ENCODE data around the gene GPR183.

GPR183 gene

DNA sequence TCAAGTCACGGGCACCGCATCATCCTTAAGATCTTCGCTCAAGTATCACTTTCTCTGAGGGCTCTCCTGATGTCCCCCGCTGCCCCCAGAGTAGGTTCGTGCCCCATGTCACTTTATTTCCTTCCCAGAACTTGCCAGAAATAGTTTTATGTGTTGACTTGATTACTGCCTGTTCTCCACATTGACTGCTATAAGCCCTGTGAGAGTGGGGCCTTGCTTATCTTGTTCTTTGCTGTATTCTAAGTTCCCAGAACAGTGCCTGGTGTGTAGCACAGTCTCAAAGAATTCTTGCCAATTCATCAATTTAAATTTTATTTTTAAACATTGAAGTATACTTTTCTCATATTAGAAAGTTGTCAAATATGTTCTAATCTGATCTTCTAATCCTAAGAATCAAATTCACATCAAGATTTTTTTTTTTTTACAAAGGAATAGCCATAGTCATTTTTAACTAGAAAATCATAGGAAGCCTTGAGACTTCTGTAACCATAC is 32.1 kb upstream of the GPR183 start:
- DNase-seq (ENCODE audit: low read depth), result no peak

GRCh38 chr13:99335603-99336002 is 28.4 kb upstream of the GPR183 start:
- DNase-seq (ENCODE audit: low read depth), result no peak

DNA sequence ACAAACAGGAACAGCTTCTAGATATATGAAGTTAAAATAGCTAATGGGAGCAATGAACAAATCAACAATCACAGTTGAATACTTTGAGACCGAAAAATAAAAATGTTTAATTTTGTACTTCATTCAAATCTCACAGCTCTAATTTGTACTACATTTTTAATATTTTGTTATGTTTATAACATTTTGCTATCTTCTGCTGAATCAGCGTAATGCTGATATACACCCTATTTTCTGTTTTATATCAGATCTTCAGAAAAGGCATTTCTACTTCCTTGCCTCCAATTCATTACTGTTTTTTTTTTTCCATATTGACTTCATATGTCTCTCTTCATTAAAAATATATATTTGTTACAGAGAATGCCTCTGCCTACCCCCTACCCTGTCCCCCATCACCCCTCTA is 27.9 kb upstream of the GPR183 start:
- DNase-seq (ENCODE audit: low read depth), result no peak

DNA sequence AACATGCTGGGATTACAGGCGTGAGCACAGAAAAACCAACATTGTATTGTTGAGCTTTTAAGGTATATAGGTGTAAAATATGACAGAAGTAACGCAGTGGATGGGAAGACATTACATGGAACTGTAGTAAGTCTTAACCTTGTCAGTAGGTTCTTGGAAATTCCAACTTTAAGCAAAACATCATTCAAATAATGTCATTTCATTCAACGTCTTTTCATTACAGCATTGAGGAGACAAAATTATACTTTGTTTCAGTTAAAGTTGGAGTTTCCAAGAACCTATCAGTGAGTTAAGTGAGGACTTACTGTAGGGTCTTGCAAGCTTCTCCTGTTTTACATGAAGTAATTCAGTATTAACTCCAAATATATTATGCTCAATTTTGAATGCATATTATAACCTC is 27.0 kb upstream of the GPR183 start:
- no peak for DNase-seq (ENCODE audit: low read depth)

- DNase-seq (ENCODE audit: low read depth), result no peak
Measured at GRCh38 chr13:99332456-99332855, 25.3 kb upstream of the GPR183 start.

- no peak for DNase-seq (ENCODE audit: low read depth)
Measured at GRCh38 chr13:99331881-99332293, 24.7 kb upstream of the GPR183 start.

- no peak for DNase-seq (ENCODE audit: low read depth)
Measured at GRCh38 chr13:99330942-99331341, 23.7 kb upstream of the GPR183 start.

- DNase-seq (ENCODE audit: low read depth), result no peak
Measured at GRCh38 chr13:99329477-99329876, 22.3 kb upstream of the GPR183 start.

DNA sequence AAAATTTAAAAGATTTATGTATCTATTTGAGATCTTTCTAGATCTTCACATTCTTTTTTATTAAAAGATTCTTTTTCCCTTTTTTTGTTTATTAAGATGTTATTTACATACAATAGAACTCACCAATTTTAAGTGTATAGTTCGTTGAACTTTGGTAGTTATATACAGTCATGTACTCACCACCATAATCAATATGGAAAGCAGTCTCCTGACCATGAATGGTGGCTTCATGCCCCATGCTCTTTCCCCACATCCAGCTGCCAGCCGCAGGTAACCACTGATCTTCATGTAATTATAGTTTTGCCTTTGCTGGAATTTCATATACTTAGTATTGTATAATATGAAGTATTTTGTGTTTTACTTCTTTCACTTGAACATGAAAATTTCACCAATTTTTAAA is 20.6 kb upstream of the GPR183 start:
- DNase-seq (ENCODE audit: low read depth), result no peak

- DNase-seq (ENCODE audit: low read depth), result no peak
Measured at GRCh38 chr13:99327126-99327525, 19.9 kb upstream of the GPR183 start.

GRCh38 chr13:99326012-99326411 is 18.8 kb upstream of the GPR183 start:
- no peak for DNase-seq (ENCODE audit: low read depth)

DNA sequence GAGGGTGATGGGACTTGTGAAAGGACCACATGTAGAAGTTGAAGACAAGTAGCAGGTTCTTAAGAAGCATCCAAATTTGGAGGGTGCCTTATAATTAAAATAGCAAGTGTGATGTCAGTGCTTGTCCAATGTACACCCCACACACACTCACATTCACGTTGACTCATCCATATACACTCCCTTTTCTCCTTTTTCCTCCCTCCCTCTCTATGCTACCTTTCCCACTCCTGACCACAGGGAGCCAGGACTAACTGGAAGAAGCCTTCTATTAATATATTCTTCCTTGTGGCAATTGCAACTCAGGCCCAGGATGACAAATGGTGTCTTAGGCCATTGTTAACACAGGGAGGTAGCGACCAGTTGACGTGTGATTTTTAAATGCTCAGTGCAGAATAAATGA is 16.3 kb upstream of the GPR183 start:
- no peak for DNase-seq (ENCODE audit: low read depth)

DNA sequence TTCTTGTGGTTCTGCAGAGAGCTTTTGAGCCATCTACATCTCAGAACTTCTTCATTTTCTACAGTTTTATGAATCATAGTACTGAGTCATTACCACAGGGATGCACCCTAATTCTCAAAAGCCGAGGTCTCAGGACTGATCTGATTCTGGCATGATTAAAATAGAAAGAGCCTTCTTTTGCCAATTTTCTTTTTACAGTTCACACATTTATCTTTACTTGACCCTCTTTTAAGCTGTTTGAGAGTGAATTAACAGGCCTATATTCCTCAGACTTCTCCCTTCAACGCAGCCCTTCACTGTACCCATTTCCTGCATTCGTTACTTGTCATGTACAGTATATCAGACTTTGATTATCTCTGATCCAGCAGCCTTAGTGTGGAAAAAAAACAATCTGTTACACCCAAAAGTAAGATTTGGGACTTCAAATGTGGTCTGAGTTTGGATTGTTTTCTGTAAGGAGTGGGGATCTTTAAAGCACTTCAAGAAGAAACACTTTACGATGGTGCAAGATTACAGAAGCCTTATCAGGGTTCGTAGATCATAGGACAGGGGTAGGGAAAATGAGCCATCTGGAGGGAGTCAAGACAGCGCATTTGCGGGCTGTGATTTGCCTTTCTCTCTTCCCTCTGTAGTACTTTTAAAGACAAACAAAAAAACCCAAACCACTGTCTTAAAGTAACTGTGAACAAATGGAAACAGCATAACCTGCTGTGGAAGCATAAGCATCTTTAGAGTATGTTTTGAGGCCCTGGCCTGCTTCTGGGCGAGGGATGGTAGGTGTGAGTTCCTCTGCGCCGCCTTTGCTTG is 15.3 kb upstream of the GPR183 start:
- no peak for DNase-seq (ENCODE audit: low read depth)

- no peak for DNase-seq (ENCODE audit: low read depth)
Measured at GRCh38 chr13:99321709-99322108, 14.5 kb upstream of the GPR183 start.

GRCh38 chr13:99320693-99321481 is 13.7 kb upstream of the GPR183 start:
- no peak for DNase-seq (ENCODE audit: low read depth)

DNA sequence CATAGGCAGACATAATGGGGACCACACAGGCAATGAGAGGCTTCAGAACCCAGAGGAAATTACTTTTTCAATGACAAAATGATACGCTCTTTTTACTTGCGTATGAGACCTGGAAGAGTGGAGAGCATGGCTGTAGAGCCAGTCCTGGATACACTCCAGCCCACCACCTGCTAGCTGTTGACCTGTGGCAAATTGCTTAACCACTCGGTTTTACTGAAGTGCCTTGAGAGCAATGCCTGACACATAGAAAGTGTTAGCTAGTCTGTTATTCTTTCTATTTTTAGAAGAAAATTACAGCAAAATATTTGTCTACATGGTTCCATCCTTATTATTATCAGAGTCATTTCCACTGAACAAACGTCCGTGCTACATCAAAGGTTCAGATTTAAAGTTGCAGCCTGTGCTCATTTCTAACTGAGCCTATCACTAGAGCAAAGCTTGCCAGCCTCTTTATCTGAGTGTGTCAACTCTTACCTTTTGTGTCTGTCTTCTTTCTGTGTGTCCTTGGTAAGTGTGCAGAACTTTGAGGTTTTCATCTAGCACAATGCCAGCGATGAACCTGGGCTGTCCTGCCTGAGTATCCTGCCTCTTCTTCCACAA is 9.6 kb upstream of the GPR183 start:
- no peak for DNase-seq (ENCODE audit: low read depth)

- DNase-seq (ENCODE audit: low read depth), result no peak
Measured at GRCh38 chr13:99316224-99316623, 9.0 kb upstream of the GPR183 start.

GRCh38 chr13:99315186-99315585 is 8.0 kb upstream of the GPR183 start:
- no peak for DNase-seq (ENCODE audit: low read depth)

- no peak for DNase-seq (ENCODE audit: low read depth)
Measured at GRCh38 chr13:99314640-99315176, 7.5 kb upstream of the GPR183 start.

- DNase-seq (ENCODE audit: low read depth), result no peak
Measured at GRCh38 chr13:99313941-99314340, 6.7 kb upstream of the GPR183 start.

GRCh38 chr13:99313501-99313900 is 6.3 kb upstream of the GPR183 start:
- DNase-seq (ENCODE audit: low read depth), result no peak

DNA sequence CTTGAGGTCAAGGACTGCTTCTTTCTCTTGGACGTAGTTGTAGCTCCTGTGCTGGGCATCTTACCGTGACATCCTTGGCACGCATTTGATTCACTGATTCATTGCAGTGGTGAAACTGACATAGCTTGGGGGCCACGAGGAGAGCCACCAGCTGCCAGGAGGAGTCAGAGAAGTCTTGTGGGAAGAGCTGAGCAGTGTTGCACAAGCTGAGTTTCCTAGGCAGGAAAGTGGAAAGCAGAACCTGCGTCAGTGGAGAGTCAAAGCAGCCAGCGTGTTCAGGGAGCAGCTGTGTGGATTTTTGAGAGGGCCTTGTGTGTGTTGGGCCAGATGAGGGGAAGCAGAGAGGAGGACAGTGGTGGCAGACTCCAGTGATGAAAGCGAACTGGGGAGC is 5.3 kb upstream of the GPR183 start:
- DNase-seq (ENCODE audit: low read depth), result no peak
